ENCODE data around the gene ADISSP.

The ADISSP gene

DNA sequence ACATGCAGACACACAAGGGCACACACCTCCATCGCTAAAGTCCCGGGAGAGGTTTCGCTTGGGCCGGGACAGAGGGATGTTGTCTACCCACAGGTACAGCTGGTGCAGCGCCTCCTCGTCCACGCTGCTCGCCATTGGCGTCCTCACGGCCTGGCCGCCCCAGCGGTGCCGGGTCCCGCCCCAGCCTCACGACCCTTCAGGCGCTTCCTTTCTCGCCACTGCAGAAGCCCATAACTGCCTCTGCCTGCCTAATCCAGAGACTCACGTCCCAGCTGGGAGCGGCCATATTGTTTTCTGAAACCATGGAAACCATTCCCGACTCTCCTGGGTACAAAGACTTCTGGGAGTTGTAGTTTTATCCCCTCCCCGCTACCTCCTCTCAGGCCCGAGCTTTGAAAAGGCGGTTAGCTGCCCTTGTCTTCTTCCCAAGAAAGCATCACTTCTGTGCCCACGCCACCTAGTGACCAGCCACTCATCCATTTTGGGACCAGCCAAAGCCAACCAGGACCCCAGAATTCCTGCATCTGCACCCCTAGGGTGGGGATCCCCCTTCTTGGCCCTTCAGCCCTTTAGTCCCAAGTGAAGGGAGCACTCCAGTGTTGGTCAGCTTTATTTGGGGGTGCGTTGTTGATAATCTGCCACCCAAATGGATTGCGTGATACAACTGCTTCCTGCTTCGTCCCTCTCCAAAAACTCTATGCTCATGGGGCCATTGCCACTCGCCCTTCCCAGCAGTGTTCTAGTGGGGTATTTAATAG is 13.8 kb upstream of the ADISSP start, which contains the start of gene SPEF1:
TSS of gene SPEF1 (minus strand) at position 296 of the 758 bp plus-strand sequence. CDS start at position 135, 161 bp downstream.
- DNase-seq (ENCODE audit: low read depth in 2 of 2), result no peak

GRCh38 chr20:3778976-3779375 is 11.4 kb upstream of the ADISSP start:
- no peak for DNase-seq (ENCODE audit: low read depth in 2 of 2)

- DNase-seq (ENCODE audit: low read depth in 2 of 2), result peak in 1 of 2 donors; percentile 35
Observed at GRCh38 chr20:3777716-3778629, 10.4 kb upstream of the ADISSP start.

- no peak for DNase-seq (ENCODE audit: low read depth in 2 of 2)
Observed at GRCh38 chr20:3777381-3777715, 9.8 kb upstream of the ADISSP start.

- DNase-seq (ENCODE audit: low read depth in 2 of 2), result no peak
Observed at GRCh38 chr20:3775457-3776108, 8.0 kb upstream of the ADISSP start.

GRCh38 chr20:3771552-3772058 is 4.1 kb upstream of the ADISSP start:
- DNase-seq (ENCODE audit: low read depth in 2 of 2), result no peak

DNA sequence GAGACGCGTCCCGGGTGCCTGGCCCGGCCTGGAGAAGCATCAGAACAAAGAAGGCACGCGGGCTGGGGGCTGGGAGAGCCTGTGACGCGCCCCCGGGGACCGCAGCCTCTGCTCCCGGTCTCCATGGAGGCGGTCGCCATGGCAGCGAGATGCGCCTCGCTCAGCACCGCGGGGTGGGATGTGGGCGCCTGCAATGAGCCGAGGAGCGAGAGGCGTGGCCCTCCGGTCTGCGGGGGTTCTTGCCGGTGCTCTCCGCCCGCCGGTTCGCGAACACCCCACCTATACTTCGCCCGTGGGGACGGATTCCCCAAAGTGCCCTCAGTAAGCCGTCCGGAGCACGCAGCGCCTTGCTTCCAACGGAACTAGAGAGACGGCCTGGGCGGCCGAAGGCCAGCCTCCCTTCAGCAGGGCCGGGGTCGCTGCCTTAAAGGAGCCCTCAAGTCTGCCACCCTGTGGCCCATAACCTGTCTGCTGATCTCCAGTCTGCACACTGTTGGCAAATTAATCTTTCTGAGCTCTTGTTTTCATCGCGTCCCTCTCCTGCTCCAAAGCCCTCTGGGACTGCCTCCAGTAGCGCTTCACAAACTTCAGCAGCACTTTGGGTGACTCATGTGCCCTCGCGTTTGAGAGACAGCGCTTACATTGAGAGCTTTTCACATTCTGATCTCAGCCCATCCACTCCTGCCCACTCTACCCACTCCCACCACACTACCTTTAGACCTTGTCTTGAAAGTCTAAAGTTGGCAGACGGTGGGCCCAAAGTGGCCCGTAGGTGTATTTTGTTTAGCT is 983 bp upstream of the ADISSP start:
- DNase-seq (ENCODE audit: low read depth in 2 of 2), result peak; percentile 63 to 78

- no peak for DNase-seq (ENCODE audit: low read depth in 2 of 2)
Observed at GRCh38 chr20:3767110-3767426, 485 bp downstream of the ADISSP start.

DNA sequence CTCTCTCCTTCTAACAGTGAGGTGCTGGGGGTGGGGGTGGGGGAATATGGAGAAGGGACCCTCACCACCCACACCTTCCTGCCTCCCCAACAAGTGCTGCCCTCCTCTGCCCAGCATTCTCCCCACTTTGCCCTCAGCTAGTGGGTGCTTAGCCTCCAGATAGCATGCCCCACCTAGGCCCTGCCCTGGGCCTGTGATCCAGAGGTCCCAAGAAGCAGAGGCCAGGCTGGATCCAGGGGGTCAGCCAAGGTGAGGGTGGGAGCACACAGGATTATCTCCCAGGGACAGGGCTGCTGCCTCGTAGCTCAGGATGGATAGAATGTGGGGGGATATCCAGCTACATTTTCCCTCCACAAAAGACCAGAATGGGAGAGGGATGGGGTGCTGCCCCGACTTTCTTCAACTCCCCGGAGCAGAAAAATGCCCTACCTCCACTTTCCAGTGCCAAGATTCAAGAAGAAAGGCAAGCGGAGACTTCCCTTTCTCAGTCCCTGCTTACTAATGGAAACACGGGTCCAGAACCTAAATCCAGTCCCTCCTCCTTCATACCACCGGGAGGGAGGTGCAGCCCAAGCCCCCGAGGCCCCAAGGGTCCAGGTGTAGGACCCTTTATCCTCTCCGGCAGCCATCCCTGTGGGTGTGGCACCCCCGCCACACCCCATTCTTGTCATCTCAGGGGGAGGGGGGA is 987 bp downstream of the ADISSP start:
- no peak for DNase-seq (ENCODE audit: low read depth in 2 of 2)

DNA sequence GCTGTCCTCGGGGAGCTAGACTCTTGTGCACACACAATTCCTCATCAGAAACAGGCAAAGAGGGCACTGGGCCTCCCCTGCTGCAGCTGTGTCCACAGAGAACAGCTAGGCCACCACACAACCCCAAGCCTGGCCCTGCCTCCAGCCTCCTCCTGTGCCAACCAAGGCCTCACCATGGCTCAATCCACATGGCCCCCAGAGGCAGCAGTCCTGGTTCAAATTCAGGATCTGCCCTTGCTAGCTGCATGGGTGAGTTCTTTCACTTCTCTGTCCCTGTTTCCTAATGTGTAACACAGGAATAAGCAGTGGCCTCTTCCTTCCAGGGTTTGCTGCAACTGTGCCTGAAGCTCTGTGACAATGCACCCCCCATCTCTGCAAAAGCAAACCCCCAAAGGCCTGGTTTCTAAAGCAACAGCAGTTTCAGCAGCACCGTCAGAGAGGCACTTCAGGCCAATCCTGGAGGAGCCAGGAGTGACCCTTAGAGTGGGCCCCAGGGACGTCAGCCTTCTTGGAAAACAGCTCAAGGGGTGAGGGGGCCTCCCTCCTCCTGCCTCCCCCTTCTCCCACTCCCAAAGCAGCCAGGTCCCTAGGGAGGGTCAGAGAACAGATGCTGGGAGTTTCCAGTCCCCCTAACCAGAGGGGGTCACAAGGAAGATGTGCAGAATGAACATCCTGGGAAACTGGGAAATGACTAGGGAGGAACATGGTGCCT is 2.2 kb downstream of the ADISSP start:
- no peak for DNase-seq (ENCODE audit: low read depth in 2 of 2)

GRCh38 chr20:3764659-3765058 is 2.9 kb downstream of the ADISSP start:
- no peak for DNase-seq (ENCODE audit: low read depth in 2 of 2)

DNA sequence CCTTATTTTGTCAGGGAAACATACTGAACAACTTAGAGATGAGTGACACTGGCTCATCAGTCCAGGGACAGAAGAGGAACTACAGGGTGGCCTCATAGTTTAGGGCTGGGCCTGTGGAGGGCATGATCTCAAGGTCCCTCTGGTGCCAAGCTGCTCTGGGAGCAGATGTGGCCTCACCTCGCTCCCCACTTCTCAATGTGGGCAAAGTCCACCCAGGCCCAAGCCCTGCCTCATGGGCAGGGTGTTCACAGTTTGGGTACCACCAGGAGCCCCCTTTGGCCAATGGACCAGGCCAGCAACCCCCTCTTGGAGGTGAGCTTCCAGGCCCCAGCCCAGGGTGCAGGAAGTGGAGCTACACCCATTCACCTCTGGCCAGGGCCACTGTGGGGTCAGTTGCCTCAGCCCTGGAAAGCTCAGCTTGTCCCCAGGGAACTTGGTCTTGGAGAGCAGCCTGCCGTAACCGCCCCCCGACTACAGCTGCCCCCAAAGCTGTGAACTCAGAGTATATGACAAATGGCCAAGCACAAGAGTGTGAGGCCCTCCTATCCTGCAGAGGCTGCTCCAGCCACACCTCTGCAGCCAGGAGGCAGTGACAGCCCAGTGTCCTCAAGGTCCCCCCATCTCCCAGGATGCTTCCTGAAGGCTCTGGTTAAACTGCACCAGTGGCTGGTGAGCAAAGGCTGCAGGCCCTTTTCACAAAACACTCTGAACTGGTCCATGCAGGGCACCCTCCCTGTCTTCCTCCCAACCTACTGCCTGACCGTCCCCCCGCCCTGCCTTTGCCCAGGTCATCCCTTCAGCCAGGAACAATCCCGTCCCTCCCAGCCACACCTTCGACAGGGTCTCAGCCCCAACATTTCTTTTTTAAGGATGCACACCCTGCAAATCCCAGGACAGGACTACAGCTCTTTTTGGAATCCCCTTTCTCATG is 3.6 kb downstream of the ADISSP start:
- no peak for DNase-seq (ENCODE audit: low read depth in 2 of 2)

DNA sequence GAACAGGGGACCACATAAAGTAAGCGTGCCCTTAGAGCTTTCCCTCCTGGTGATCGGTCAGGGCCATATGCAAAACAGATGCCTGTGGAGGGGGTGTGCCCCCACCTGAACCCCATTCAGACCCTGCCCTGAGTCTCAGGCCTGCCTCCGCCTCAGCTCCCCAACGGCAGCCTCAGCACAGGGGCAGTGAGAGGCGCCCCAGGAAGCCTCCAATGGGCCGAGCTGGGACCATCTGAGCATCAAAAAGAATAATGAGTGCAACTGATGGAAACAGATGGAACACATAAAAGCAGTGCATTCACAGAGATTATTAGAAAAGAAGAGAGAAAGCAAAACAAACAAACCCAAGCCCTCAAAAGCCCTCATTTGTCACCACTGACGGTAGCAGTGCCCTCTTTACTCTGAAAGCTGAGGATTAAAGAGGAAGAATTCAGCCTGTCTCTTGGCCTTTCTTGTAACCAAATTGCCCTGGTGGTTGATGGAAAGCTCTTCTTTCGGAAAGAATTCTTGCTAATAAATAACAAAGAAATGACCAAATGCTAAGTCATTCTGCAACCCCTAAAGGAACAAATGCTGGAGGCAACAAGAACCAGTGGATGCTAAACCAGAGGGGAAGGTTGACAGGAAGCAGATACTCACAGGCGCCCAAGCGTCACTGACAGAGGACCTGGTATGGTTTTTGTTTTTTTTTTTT is 6.8 kb downstream of the ADISSP start:
- no peak for DNase-seq (ENCODE audit: low read depth in 2 of 2)

DNA sequence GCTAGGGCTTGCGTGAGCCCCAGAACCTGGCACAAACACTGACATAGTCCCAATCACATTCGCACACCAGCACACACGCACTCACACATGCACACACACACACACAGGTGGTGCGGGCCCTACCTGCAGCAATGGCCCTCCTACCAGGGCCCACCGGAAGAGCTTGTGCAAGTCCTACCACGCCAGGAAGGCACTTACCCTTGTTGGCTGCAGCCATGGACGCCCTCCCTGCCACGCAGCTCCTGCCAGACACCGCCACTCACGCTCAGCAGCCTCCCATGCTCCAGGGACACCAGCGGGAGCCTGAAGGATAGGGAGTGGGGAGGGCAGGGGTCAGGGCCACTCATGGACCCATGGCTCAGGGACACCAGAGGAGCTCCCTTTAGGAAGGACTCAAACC is 7.7 kb downstream of the ADISSP start:
- no peak for DNase-seq (ENCODE audit: low read depth in 2 of 2)

DNA sequence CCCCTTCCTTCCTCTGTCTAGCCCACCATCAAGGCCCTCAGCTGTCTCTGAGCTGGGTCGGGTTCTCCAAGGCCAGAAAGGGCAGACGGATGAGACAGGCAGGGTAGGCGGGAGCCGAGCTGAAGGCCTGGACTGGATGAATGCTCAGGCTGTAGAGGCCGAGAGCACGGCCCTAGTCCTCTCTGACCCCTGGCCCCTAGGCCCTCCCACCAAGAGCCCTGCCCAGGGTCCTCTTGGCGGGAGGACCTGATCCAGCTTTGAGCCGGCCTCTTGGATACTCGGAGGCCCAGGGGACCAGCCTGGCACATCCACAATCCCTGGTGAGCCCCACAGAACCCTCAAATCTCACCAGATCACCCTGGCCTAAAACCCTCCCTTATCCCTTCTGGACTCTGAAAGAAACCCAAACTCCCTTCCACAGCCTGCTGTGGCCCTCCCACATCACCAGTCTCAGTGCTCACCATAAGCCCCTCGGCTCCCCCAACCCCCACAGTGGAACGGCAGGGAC is 8.2 kb downstream of the ADISSP start:
- no peak for DNase-seq (ENCODE audit: low read depth in 2 of 2)

DNA sequence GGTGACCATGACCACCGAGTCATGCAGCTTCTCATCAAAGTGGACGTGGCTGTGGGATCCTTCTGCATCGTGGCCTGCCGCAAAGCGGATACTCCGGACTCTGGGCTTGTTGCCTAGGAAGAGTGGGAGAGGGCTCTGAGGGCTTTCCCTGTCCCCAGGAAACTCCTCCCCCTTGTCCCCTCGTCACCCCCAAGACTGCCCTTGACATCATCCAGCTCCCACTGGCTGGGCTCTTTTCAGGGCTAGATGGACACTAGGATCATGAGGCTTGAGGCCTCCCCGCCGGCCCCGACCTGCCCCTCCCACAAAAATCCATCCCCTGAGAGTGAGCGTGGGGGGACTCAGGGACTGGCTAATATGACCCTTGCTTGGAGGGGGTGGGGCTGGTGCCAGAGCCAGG is 9.0 kb downstream of the ADISSP start:
- no peak for DNase-seq (ENCODE audit: low read depth in 2 of 2)

DNA sequence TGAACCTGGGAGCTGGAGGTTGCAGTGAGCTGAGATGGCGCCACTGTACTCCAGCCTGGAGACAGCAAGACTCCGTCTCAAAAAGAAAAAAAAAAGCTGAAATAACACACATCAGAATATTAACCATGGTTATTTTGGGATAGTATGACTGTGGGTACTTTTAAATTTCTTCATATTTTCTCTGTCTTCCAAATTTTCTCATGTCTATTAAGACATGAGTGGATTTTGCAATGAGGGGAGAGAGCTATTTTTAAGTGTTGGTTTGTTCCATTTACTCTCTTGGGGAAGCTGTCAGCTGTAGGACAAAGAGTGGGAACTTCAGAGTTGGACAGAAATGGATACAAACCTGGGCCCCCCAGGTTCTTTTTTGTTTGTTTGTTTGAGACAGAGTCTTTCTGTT is 10.3 kb downstream of the ADISSP start:
- DNase-seq (ENCODE audit: low read depth in 2 of 2), result no peak

- DNase-seq (ENCODE audit: low read depth in 2 of 2), result no peak
Observed at GRCh38 chr20:3755814-3756480, 11.6 kb downstream of the ADISSP start.
